Measurements from ENCODE around the gene PIGU. TPM values are rescaled to one million over a fixed set of nuclear protein-coding genes. Genes with fewer than 3 reads are reported as not detected.
A peak's percentile ranks its signal among the peaks of the same experiment; 100 is the strongest.

The PIGU gene
- total and polyA plus RNA-seq, 2 donors (not counting 1 experiment from before 2014, with no cell fraction given), result 12.0 to 19.3 TPM

DNA sequence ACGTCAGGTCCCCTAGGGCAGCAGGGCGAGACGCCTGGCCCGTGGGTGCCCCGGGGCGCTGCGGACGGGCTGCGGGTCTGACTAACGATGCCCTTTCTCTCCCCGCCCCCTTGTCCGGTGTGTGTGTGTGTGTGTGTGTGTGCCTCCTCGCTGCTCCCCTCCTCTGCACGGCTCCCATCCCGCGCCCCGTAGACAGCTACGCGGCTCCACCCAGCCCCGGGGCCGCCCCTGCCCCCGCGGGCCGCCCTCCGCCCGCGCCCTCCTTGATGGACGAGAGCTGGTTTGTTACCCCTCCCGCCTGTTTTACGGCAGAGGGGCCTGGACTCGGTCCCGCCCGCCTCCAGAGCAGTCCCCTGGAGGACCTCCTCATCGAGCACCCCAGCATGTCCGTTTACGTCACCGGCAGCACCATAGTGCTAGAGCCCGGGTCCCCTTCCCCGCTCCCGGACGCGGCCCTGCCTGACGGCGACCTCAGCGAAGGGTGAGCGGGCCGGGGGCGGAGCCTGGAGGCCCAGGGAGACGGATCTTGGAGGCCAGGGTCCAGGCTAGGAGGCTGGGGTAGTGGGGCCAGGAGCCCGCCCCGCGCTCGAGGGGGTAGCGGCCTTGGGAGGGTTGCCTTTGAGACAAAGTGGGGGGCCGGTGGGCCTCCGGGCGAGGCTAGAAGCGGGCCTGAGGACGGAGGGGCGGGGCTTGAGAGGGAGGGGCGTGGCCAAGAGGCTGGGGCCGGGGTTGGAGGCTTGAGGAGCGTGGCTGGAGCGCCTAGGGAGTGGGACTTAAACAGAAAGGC lies 32.3 kb upstream of the PIGU start:
- Mint-ChIP-seq H3K27ac (peak overlapping the region; percentile 93), H3K9me3 (ENCODE audit: insufficient read depth) (no peaks in the 10 kb centered on the region), H3K27me3 (no peaks in the 10 kb centered on the region), H3K4me3 (peak overlapping the region; percentile 93), H3K4me1 (peaks cover 25% of the 10 kb centered on the region)
- Histone ChIP-seq H3K27me3 (replicated peaks in 1 of 4; ENCODE audit: control extremely low read depth in 1 of 4, control insufficient read depth in 3 of 4, insufficient read depth in 4 of 4, low read length in 3 of 4) (no peaks in the 10 kb centered on the region), H3K36me3 (replicated peaks in 1 of 2; ENCODE audit: control extremely low read depth in 1 of 2, control insufficient read depth in 1 of 2, extremely low read depth in 1 of 2, insufficient read depth in 2 of 2, low read length in 1 of 2) (peaks cover 0 to 2% of the 10 kb centered on the region in 2 experiments), H3K79me2 (ENCODE audit: control insufficient read depth, insufficient read depth, low read length) (no peaks in the 10 kb centered on the region), H3K4me2 (replicated peaks; ENCODE audit: low read depth, low read length, poor library complexity, severe bottlenecking) (peak overlapping the region; percentile 88), H3K4me1 (ENCODE audit: control insufficient read depth in 2 of 2, insufficient read depth in 2 of 2, low read length in 2 of 2) (peaks cover 15 to 22% of the 10 kb centered on the region in 2 donors), H4K20me1 (ENCODE audit: control insufficient read depth, insufficient read depth, low read length, poor library complexity, severe bottlenecking) (peaks cover 7% of the 10 kb centered on the region), H2AFZ (ENCODE audit: insufficient read depth, low read depth, low read length, poor library complexity, severe bottlenecking) (peak overlapping the region; percentile 83), H3K27ac (ENCODE audit: low read length in 2 of 2) (peak overlapping the region; percentile 87 to 91), H3K9ac (ENCODE audit: low read length) (peak overlapping the region; percentile 75), H3K4me3 (ENCODE audit: control extremely low read depth in 1 of 5, extremely low read depth in 1 of 5, insufficient read depth in 1 of 5, low read depth in 2 of 5, low read length in 4 of 5) (peak overlapping the region; percentile 9 to 88 (median 82)), H3K9me3 (ENCODE audit: control extremely low read depth in 1 of 3, control insufficient read depth in 2 of 3, insufficient read depth in 1 of 3, low read length in 2 of 3) (no peaks in the 10 kb centered on the region)
- DNase-seq (peak; percentile 94), ATAC-seq (ENCODE audit: low read depth) (peak; percentile 67)
- under 1% methylated on average over 51 of the region's 64 CpGs for WGBS (ENCODE audit: insufficient coverage)
- POLR2A ChIA-PET, result interaction anchor here (0.6 to 1.2 kb wide), 3 partner anchors 30 to 1890 kb away, joined by 3 to 4 read pairs (median 3); partner anchors contain the start of genes DYNLRB1 and MAPRE1
- intact Hi-C loops (cut with micrococcal nuclease), result loop anchor here (1.0 to 10.0 kb wide), 9 partner anchors 32 to 714 kb away; partner anchors contain the start of genes AHCY, DYNLRB1, EDEM2 and GSS
- no peak for TF ChIP-seq EZH2 (IDR thresholded peaks at IDR 0.05; ENCODE audit: borderline replicate concordance, insufficient read depth, low read depth, low read length, poor library complexity, severe bottlenecking)
- TF ChIP-seq, protein P1, sequence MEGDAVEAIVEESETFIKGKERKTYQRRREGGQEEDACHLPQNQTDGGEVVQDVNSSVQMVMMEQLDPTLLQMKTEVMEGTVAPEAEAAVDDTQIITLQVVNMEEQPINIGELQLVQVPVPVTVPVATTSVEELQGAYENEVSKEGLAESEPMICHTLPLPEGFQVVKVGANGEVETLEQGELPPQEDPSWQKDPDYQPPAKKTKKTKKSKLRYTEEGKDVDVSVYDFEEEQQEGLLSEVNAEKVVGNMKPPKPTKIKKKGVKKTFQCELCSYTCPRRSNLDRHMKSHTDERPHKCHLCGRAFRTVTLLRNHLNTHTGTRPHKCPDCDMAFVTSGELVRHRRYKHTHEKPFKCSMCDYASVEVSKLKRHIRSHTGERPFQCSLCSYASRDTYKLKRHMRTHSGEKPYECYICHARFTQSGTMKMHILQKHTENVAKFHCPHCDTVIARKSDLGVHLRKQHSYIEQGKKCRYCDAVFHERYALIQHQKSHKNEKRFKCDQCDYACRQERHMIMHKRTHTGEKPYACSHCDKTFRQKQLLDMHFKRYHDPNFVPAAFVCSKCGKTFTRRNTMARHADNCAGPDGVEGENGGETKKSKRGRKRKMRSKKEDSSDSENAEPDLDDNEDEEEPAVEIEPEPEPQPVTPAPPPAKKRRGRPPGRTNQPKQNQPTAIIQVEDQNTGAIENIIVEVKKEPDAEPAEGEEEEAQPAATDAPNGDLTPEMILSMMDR (IDR thresholded peaks at IDR 0.05), result no peak
- CTCF ChIA-PET, result interaction anchor here (0.8 to 4.5 kb wide), 14 partner anchors 11 to 395 kb away, joined by 3 to 69 read pairs (median 4); partner anchors contain the start of genes DYNLRB1, ITCH, MAP1LC3A and PIGU
